Sciatic nerve (tissue), 2 donors: Measurements from ENCODE around the gene GLIS1. TPM values are rescaled to one million over a fixed set of nuclear protein-coding genes. Genes with fewer than 3 reads are reported as not detected.

Experiments
- ATAC-seq: fragments of 200-7000 bp; cut with Tn5 transposase; one replicate; pipeline ENCODE4 v1.9.1; 2020; ENCODE audit warnings: mild to moderate bottlenecking, moderate library complexity
- DNase-seq: peaks from one replicate; pipeline ENCODE4 v3.0.0-alpha.2; 2020; ENCODE audit warnings: low spot score
- intact Hi-C: fragments of 100-400 bp; cut with DNase I; formaldehyde crosslinking; loops from one replicate; pipeline ENCODE4 v1.14.2; 2022
- total RNA-seq: library from RNA; stranded (reverse); fragmentation: NEBNext Ultra II Directional; extraction: Animal tissue kit (Norgen Biotek cat#: 25700); gene quantifications from one replicate; pipeline ENCODE4 v1.2.1, GENCODE V29; 2021
- donor health status: DM: no; HTN: no; CAD: no.
- donor health status: DM: no; HTN: no; CAD: no.

Gene GLIS1
- total RNA-seq, 1 donor from 2014 or later, result 0.98 TPM

GRCh38 chr1:53552981-53553733 lies 185.8 kb downstream of the GLIS1 start:
- no peak for ATAC-seq

GRCh38 chr1:53552146-53552861 lies 186.7 kb downstream of the GLIS1 start:
- intact Hi-C loops, result no loop called here
- DNase-seq, result no peak
- ATAC-seq, result no peak

More at GRCh38 chr1:53552981-53553733, 185.8 kb downstream of the GLIS1 start:
- intact Hi-C loops, result no loop called here
- peak; percentile 32 for DNase-seq

- ATAC-seq, result no peak
- intact Hi-C loops, result no loop called here
Measured at GRCh38 chr1:53551428-53551995, 187.5 kb downstream of the GLIS1 start.

GRCh38 chr1:53550201-53550741 lies 188.7 kb downstream of the GLIS1 start:
- intact Hi-C loops, result no loop called here
- ATAC-seq (peak; percentile 89), DNase-seq (peak; percentile 68)

More at GRCh38 chr1:53551428-53551995, 187.5 kb downstream of the GLIS1 start:
- peak; percentile 28 for DNase-seq

- intact Hi-C loops, result no loop called here
- peak; percentile 42 for DNase-seq
- ATAC-seq, result no peak
Measured at GRCh38 chr1:53549781-53550180, 189.2 kb downstream of the GLIS1 start.

GRCh38 chr1:53549287-53549686 lies 189.7 kb downstream of the GLIS1 start:
- intact Hi-C loops, result no loop called here
- no peak for DNase-seq
- ATAC-seq, result no peak

- ATAC-seq (no peak), DNase-seq (peak; percentile 44)
- intact Hi-C loops, result no loop called here
Measured at GRCh38 chr1:53548031-53548491, 190.9 kb downstream of the GLIS1 start.

- DNase-seq (peak; percentile 27), ATAC-seq (no peak)
- intact Hi-C loops, result no loop called here
Measured at GRCh38 chr1:53547231-53547790, 191.7 kb downstream of the GLIS1 start.

GRCh38 chr1:53546409-53547155 lies 192.4 kb downstream of the GLIS1 start:
- intact Hi-C loops, result no loop called here
- ATAC-seq (no peak), DNase-seq (no peak)

GRCh38 chr1:53545663-53546408 lies 193.1 kb downstream of the GLIS1 start:
- intact Hi-C loops, result no loop called here
- DNase-seq, result peak; percentile 44
- ATAC-seq, result no peak

GRCh38 chr1:53544728-53545515 lies 194.0 kb downstream of the GLIS1 start:
- intact Hi-C loops, result no loop called here
- no peak for DNase-seq

GRCh38 chr1:53543778-53544695 lies 194.9 kb downstream of the GLIS1 start:
- intact Hi-C loops, result no loop called here
- DNase-seq (no peak), ATAC-seq (no peak)

More at GRCh38 chr1:53544728-53545515, 194.0 kb downstream of the GLIS1 start:
- ATAC-seq, result no peak

- DNase-seq (no peak), ATAC-seq (no peak)
- intact Hi-C loops, result no loop called here
Measured at GRCh38 chr1:53543130-53543777, 195.7 kb downstream of the GLIS1 start.

- ATAC-seq (no peak), DNase-seq (no peak)
- intact Hi-C loops, result no loop called here
Measured at GRCh38 chr1:53542551-53542950, 196.4 kb downstream of the GLIS1 start.

GRCh38 chr1:53541761-53542550 lies 197.0 kb downstream of the GLIS1 start:
- intact Hi-C loops, result no loop called here
- peak; percentile 21 for ATAC-seq
- no peak for DNase-seq
